HepG2 (cell line): Measurements from ENCODE around the gene ACSS1. TPM values are rescaled to one million over a fixed set of nuclear protein-coding genes. Genes with fewer than 3 reads are reported as not detected.
A peak's percentile ranks its signal among the peaks of the same experiment; 100 is the strongest.

Experiments used
- ATF7-NPFF ChIP-seq: sonication (generic); formaldehyde crosslinking; IDR thresholded peaks from 2 replicates; pipeline ENCODE4 v1.8.1; 2023; ENCODE audit warnings: mild to moderate bottlenecking, low read depth, missing genetic modification reagents, moderate library complexity
- EEA1 ChIP-seq: sonication (generic); formaldehyde crosslinking; IDR thresholded peaks from 2 replicates; pipeline ENCODE4 v1.5.1; 2020; ENCODE audit warnings: mild to moderate bottlenecking, missing genetic modification reagents, borderline replicate concordance
- HOXA5 ChIP-seq: sonication (generic); formaldehyde crosslinking; IDR thresholded peaks from 2 replicates; pipeline ENCODE4 v1.4.0; 2020; ENCODE audit warnings: missing genetic modification reagents
- MAFF ChIP-seq: IDR thresholded peaks from 2 replicates; pipeline ENCODE4 v1.6.1; 2011; ENCODE audit warnings: low read depth, low read length, improper control_type of control experiment
- NCOA1 ChIP-seq: sonication (generic); formaldehyde crosslinking; IDR thresholded peaks from 2 replicates; pipeline ENCODE4 v1.9.0; 2021; ENCODE audit warnings: missing genetic modification reagents
- SSRP1 ChIP-seq: IDR thresholded peaks from 2 replicates; pipeline ENCODE4 v1.6.1; 2016; ENCODE audit warnings: control low read depth
- ZBTB46 ChIP-seq: sonication (generic); formaldehyde crosslinking; IDR thresholded peaks from 2 replicates; pipeline ENCODE4 v1.4.0; 2020; ENCODE audit warnings: mild to moderate bottlenecking, missing genetic modification reagents, borderline replicate concordance
- ZHX2 ChIP-seq, 2 experiments: sonication (generic) in 1 of 2; formaldehyde crosslinking in 1 of 2; IDR thresholded peaks; 2 replicates each; pipeline versions ENCODE4 v1.6.1 to v1.9.0; 2014 to 2022; ENCODE audit warnings: antibody characterized with exemption in 1 of 2, borderline replicate concordance in 1 of 2, inconsistent platforms in 1 of 2, low read depth in 1 of 2, missing genetic modification reagents in 1 of 2
- ZNF12 ChIP-seq: sonication (generic); formaldehyde crosslinking; IDR thresholded peaks from 2 replicates; pipeline ENCODE4 v1.5.0; 2020; ENCODE audit warnings: missing genetic modification reagents
- ZNF224 ChIP-seq: sonication (generic); formaldehyde crosslinking; IDR thresholded peaks from 2 replicates; pipeline ENCODE4 v1.5.0; 2020; ENCODE audit warnings: mild to moderate bottlenecking, missing genetic modification reagents
- ZNF367 ChIP-seq: sonication (generic); formaldehyde crosslinking; IDR thresholded peaks from 2 replicates; pipeline ENCODE4 v1.4.0; 2020; ENCODE audit warnings: missing genetic modification reagents, borderline replicate concordance
- polyA plus RNA-seq, 8 experiments: library from polyadenylated mRNA; depleted of rRNA in 3 of 8; stranded (reverse) in 7 of 8; unstranded in 1 of 8; fragments of >200 nt; fragmentation: Illumina TruSeq in 4 of 8; extraction: Trizol in 4 of 8; gene quantifications; 2 replicates each; pipeline versions ENCODE4 v1.2.1 to v1.2.3, GENCODE V29; 2011 to 2016; ENCODE audit warnings: low read depth in 4 of 8, missing spikeins in 1 of 8, mixed read lengths in 1 of 8; ENCODE audit not compliant: insufficient read depth in 1 of 8
- total RNA-seq, 5 experiments: library from RNA; depleted of rRNA; stranded (reverse); fragments of >200 nt; fragmentation: Illumina TruSeq; extraction: Trizol; gene quantifications; 2 replicates each; pipeline ENCODE4 v1.2.3, GENCODE V29; 2016; ENCODE audit warnings: low read depth in 1 of 5
- TF ChIP-seq, protein P1 (sequence below): IDR thresholded peaks from 2 replicates; pipeline ENCODE4 v1.6.1; 2012; ENCODE audit warnings: low read length, improper control_type of control experiment
- TF ChIP-seq, protein P2 (sequence below): sonication (generic); formaldehyde crosslinking; conservative IDR thresholded peaks from 2 replicates; pipeline ENCODE4 v1.4.0; 2020; ENCODE audit warnings: missing genetic modification reagents
- TF ChIP-seq, protein P3 (sequence below): sonication (generic); formaldehyde crosslinking; IDR thresholded peaks from 2 replicates; pipeline ENCODE4 v1.4.0; 2020; ENCODE audit warnings: mild to moderate bottlenecking, missing genetic modification reagents

Gene ACSS1
- total and polyA plus RNA-seq, 2 of the 13 experiments (the other 11 are each of a cell fraction or from before 2014, with no cell fraction given) = 15.2 to 41.6 TPM

- peak; percentile 96 for TF ChIP-seq HOXA5 (CRISPR knock-in tag)
- TF ChIP-seq, protein P1, sequence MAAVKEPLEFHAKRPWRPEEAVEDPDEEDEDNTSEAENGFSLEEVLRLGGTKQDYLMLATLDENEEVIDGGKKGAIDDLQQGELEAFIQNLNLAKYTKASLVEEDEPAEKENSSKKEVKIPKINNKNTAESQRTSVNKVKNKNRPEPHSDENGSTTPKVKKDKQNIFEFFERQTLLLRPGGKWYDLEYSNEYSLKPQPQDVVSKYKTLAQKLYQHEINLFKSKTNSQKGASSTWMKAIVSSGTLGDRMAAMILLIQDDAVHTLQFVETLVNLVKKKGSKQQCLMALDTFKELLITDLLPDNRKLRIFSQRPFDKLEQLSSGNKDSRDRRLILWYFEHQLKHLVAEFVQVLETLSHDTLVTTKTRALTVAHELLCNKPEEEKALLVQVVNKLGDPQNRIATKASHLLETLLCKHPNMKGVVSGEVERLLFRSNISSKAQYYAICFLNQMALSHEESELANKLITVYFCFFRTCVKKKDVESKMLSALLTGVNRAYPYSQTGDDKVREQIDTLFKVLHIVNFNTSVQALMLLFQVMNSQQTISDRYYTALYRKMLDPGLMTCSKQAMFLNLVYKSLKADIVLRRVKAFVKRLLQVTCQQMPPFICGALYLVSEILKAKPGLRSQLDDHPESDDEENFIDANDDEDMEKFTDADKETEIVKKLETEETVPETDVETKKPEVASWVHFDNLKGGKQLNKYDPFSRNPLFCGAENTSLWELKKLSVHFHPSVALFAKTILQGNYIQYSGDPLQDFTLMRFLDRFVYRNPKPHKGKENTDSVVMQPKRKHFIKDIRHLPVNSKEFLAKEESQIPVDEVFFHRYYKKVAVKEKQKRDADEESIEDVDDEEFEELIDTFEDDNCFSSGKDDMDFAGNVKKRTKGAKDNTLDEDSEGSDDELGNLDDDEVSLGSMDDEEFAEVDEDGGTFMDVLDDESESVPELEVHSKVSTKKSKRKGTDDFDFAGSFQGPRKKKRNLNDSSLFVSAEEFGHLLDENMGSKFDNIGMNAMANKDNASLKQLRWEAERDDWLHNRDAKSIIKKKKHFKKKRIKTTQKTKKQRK = no peak
- TF ChIP-seq ATF7-NPFF (CRISPR knock-in tag) = peak; percentile 90
- no peak for TF ChIP-seq SSRP1 (CRISPR knock-in tag)
- peak; percentile 23; the same call in 1 of the 2 replicates for TF ChIP-seq ZBTB46 (CRISPR knock-in tag)
- peak; percentile 97 for TF ChIP-seq ZNF224 (CRISPR knock-in tag)
- TF ChIP-seq, protein P2, sequence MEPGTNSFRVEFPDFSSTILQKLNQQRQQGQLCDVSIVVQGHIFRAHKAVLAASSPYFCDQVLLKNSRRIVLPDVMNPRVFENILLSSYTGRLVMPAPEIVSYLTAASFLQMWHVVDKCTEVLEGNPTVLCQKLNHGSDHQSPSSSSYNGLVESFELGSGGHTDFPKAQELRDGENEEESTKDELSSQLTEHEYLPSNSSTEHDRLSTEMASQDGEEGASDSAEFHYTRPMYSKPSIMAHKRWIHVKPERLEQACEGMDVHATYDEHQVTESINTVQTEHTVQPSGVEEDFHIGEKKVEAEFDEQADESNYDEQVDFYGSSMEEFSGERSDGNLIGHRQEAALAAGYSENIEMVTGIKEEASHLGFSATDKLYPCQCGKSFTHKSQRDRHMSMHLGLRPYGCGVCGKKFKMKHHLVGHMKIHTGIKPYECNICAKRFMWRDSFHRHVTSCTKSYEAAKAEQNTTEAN (CRISPR knock-in tag) = peak; percentile 95
- TF ChIP-seq, protein P3, sequence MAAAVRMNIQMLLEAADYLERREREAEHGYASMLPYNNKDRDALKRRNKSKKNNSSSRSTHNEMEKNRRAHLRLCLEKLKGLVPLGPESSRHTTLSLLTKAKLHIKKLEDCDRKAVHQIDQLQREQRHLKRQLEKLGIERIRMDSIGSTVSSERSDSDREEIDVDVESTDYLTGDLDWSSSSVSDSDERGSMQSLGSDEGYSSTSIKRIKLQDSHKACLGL = peak; percentile 96; the same call in 1 of the 2 replicates
- TF ChIP-seq ZNF367 (CRISPR knock-in tag) = 0 out of 2 replicates have a peak, but pooled peaks have one; percentile 51
- no peak for TF ChIP-seq MAFF
- peak; percentile 77 for TF ChIP-seq NCOA1
- TF ChIP-seq ZHX2 (IDR thresholded peaks at IDR 0.05; ENCODE audit: low read depth) = peak; percentile 91
- peak; percentile 94; the same call in 1 of the 2 replicates for TF ChIP-seq ZHX2 (CRISPR knock-in tag; IDR thresholded peaks at IDR 0.05; ENCODE audit: borderline replicate concordance)
- peak; percentile 95; the same call in 1 of the 2 replicates for TF ChIP-seq EEA1 (CRISPR knock-in tag)
- TF ChIP-seq ZNF12 (CRISPR knock-in tag) = no peak; the same call in 1 of the 2 replicates
Measured at GRCh38 chr20:24992487-24993205, 65.3 kb downstream of the ACSS1 start, which contains the start of gene APMAP (continued).
